SK-N-SH treated with all-trans-retinoic acid at 6 μM for 48 hours (cell line): ENCODE data around the gene ARIH2.
A peak's percentile ranks its signal among the peaks of the same experiment; 100 is the strongest.

Source experiments
- ATAC-seq: fragments of 200-7000 bp; cut with Tn5 transposase; 3 replicates; pipeline ENCODE4 v1.9.1; 2020; ENCODE audit warnings: mild to moderate bottlenecking, moderate library complexity
- ARNTL ChIP-seq: fragments of 450-650 bp; formaldehyde crosslinking; IDR thresholded peaks from 2 replicates; pipeline ENCODE4 v1.5.0; 2020; ENCODE audit warnings: low read depth, mild to moderate bottlenecking, moderate library complexity, borderline replicate concordance
- BACH2 ChIP-seq: fragments of 250-450 bp; sonication (Bioruptor Pico); IDR thresholded peaks from 2 replicates; pipeline ENCODE4 v1.9.0; 2021; ENCODE audit warnings: mild to moderate bottlenecking, borderline replicate concordance
- ESRRG ChIP-seq: fragments of 250-450 bp; sonication (Bioruptor Pico); IDR thresholded peaks from 2 replicates; pipeline ENCODE4 v1.6.1; 2021; ENCODE audit warnings: mild to moderate bottlenecking
- GLIS3 ChIP-seq: fragments of 250-450 bp; sonication (Bioruptor Pico); IDR thresholded peaks from 2 replicates; pipeline ENCODE4 v1.5.0; 2020; ENCODE audit warnings: mild to moderate bottlenecking, moderate library complexity
- ISL1 ChIP-seq: fragments of 250-450 bp; sonication (Bioruptor Pico); IDR thresholded peaks from 2 replicates; pipeline ENCODE4 v2.1.2; 2022; ENCODE audit warnings: mild to moderate bottlenecking, moderate library complexity
- RARB ChIP-seq: fragments of 250-450 bp; sonication (Bioruptor Pico); IDR thresholded peaks from 2 replicates; pipeline ENCODE4 v1.8.0; 2021; ENCODE audit warnings: mild to moderate bottlenecking, moderate library complexity
- SNAI2 ChIP-seq: fragments of 250-450 bp; sonication (Bioruptor Pico); IDR thresholded peaks from 2 replicates; pipeline ENCODE4 v1.5.0; 2020; ENCODE audit warnings: mild to moderate bottlenecking, moderate library complexity
- TCF4 ChIP-seq: fragments of 250-450 bp; sonication (Bioruptor Pico); IDR thresholded peaks from 2 replicates; pipeline ENCODE4 v1.8.0; 2021; ENCODE audit warnings: mild to moderate bottlenecking, moderate library complexity, borderline replicate concordance
- TOX ChIP-seq: fragments of 250-450 bp; sonication (Bioruptor Pico); IDR thresholded peaks from 2 replicates; pipeline ENCODE4 v1.8.0; 2021; ENCODE audit warnings: mild to moderate bottlenecking, moderate library complexity, borderline replicate concordance
- ZFP3 ChIP-seq: fragments of 250-450 bp; sonication (Bioruptor Pico); IDR thresholded peaks from 2 replicates; pipeline ENCODE4 v1.5.0; 2020; ENCODE audit warnings: mild to moderate bottlenecking, moderate library complexity
- ZNF565 ChIP-seq: fragments of 450-650 bp; formaldehyde crosslinking; conservative IDR thresholded peaks from 2 replicates; pipeline ENCODE4 v1.5.0; 2020; ENCODE audit warnings: low read depth, mild to moderate bottlenecking, moderate library complexity
- ZNF8 ChIP-seq: fragments of 450-650 bp; formaldehyde crosslinking; IDR thresholded peaks from 2 replicates; pipeline ENCODE4 v1.5.0; 2020; ENCODE audit warnings: mild to moderate bottlenecking, moderate library complexity
- TF ChIP-seq, protein P1 (sequence below): fragments of 250-450 bp; sonication (Bioruptor Pico); IDR thresholded peaks from 2 replicates; pipeline ENCODE4 v1.5.1; 2020; ENCODE audit warnings: low read depth, mild to moderate bottlenecking, moderate library complexity
- TF ChIP-seq, protein P2 (sequence below): fragments of 250-450 bp; sonication (Bioruptor Pico); IDR thresholded peaks from 2 replicates; pipeline ENCODE4 v1.5.0; 2020; ENCODE audit warnings: mild to moderate bottlenecking, moderate library complexity
- TF ChIP-seq, protein P3 (sequence below): fragments of 250-450 bp; sonication (Bioruptor Pico); IDR thresholded peaks from 2 replicates; pipeline ENCODE4 v1.8.0; 2020; ENCODE audit warnings: mild to moderate bottlenecking, moderate library complexity, borderline replicate concordance
- TF ChIP-seq, protein P4 (sequence below): fragments of 250-450 bp; sonication (Bioruptor Pico); IDR thresholded peaks from 2 replicates; pipeline ENCODE4 v1.8.0; 2021; ENCODE audit warnings: low read depth, mild to moderate bottlenecking, moderate library complexity, borderline replicate concordance

Gene ARIH2

DNA sequence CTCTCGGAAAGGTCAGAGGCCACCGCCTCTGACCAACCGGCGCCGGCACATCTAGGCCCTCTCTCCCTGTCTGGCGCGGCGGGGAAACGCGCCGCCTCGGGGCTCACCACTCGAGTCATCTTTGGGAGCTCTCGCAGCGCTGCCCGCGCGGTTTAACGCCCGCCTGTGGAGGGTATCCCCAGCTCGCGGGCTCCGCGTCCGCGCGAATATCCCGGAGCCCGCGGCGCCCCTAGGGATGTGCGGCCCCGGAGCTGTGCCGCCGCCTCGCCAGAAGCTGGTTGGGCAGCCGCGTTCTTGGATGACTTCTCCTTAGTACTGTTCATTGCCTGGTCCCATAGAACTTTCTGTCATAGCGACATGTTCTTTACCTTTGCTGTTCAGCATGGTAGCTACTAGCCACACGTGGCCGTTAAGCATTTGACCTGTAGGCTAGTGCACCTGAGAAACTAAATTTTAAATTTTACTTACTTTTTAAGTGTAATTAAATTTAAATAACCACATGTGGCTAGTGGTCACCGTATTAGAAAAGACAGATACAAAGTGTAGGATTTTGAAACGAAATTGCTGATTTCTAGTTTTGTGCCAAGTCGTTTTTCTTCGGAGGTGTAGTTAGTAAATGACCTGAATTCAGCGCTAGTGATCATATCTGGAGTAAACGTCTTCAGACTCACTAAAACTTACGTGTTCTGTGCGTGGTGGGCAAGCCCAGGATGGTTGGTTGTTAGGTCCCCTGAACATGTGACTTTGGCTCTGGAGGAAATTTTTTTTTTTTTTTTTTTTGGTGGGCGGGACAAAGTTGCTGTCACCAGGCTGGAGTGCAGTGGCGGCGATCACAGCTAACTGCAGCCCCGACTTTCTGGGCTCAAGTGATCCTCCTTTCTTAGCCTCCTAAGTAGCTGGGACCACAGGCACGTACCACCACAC is 835 bp downstream of the ARIH2 start (continued):
- TF ChIP-seq, protein P1, sequence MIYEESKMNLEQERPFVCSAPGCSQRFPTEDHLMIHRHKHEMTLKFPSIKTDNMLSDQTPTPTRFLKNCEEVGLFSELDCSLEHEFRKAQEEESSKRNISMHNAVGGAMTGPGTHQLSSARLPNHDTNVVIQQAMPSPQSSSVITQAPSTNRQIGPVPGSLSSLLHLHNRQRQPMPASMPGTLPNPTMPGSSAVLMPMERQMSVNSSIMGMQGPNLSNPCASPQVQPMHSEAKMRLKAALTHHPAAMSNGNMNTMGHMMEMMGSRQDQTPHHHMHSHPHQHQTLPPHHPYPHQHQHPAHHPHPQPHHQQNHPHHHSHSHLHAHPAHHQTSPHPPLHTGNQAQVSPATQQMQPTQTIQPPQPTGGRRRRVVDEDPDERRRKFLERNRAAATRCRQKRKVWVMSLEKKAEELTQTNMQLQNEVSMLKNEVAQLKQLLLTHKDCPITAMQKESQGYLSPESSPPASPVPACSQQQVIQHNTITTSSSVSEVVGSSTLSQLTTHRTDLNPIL = no peak
- TF ChIP-seq, protein P2, sequence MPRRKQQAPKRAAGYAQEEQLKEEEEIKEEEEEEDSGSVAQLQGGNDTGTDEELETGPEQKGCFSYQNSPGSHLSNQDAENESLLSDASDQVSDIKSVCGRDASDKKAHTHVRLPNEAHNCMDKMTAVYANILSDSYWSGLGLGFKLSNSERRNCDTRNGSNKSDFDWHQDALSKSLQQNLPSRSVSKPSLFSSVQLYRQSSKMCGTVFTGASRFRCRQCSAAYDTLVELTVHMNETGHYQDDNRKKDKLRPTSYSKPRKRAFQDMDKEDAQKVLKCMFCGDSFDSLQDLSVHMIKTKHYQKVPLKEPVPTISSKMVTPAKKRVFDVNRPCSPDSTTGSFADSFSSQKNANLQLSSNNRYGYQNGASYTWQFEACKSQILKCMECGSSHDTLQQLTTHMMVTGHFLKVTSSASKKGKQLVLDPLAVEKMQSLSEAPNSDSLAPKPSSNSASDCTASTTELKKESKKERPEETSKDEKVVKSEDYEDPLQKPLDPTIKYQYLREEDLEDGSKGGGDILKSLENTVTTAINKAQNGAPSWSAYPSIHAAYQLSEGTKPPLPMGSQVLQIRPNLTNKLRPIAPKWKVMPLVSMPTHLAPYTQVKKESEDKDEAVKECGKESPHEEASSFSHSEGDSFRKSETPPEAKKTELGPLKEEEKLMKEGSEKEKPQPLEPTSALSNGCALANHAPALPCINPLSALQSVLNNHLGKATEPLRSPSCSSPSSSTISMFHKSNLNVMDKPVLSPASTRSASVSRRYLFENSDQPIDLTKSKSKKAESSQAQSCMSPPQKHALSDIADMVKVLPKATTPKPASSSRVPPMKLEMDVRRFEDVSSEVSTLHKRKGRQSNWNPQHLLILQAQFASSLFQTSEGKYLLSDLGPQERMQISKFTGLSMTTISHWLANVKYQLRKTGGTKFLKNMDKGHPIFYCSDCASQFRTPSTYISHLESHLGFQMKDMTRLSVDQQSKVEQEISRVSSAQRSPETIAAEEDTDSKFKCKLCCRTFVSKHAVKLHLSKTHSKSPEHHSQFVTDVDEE (CRISPR knock-in tag) = no peak
- TF ChIP-seq ZFP3 = no peak

DNA sequence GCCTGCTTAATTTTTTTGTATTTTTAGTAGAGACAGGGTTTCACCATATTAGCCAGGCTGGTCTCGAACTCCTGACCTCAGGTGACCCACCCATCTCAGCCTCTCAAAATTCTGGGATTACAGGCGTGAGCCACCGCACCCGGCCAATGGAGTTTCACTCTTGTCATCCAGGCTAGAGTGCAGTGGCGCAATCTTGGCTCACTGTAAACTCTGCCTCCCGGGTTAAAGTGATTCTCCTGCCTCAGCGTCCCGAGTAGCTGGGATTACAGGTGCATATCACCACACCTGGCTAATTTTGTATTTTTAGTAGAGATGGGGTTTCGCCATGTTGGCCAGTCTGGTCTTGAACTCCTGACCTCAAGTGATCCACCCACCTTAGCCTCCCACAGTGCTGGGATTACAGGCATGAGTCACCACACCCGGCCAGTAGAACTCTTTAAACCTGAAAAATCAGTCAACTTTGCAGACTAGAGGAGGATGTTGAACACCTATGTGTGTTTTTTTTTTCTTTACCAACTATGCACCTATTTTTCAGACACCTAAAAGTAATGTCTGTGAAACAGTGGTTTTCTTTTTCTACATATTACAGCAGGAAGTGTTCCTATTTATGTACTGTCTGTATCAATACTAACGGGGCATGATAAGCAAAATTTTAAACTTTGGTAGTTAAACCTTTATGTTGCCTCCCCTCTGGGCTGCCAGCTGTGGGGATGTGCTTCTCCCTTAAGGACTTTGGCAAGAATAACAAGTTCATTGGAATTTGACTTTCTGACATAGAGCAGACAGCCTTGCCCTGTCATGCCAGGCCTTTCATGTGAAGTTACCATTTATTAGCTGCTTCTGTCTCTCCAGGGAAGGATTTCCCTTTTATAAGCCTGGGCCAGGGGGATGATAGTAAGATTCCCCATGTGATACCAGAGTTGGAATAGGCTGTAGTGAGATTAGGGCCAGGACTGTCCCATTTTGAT is 8.1 kb downstream of the ARIH2 start:
- ATAC-seq = peak; percentile 78
- TF ChIP-seq, protein P2 (CRISPR knock-in tag) = no peak
- TF ChIP-seq, protein P3, sequence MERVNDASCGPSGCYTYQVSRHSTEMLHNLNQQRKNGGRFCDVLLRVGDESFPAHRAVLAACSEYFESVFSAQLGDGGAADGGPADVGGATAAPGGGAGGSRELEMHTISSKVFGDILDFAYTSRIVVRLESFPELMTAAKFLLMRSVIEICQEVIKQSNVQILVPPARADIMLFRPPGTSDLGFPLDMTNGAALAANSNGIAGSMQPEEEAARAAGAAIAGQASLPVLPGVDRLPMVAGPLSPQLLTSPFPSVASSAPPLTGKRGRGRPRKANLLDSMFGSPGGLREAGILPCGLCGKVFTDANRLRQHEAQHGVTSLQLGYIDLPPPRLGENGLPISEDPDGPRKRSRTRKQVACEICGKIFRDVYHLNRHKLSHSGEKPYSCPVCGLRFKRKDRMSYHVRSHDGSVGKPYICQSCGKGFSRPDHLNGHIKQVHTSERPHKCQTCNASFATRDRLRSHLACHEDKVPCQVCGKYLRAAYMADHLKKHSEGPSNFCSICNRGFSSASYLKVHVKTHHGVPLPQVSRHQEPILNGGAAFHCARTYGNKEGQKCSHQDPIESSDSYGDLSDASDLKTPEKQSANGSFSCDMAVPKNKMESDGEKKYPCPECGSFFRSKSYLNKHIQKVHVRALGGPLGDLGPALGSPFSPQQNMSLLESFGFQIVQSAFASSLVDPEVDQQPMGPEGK (CRISPR knock-in tag) = no peak
- TF ChIP-seq ISL1 (CRISPR knock-in tag) (peak; percentile 28; the same call in 1 of the 2 replicates), ZFP3 (no peak)

DNA sequence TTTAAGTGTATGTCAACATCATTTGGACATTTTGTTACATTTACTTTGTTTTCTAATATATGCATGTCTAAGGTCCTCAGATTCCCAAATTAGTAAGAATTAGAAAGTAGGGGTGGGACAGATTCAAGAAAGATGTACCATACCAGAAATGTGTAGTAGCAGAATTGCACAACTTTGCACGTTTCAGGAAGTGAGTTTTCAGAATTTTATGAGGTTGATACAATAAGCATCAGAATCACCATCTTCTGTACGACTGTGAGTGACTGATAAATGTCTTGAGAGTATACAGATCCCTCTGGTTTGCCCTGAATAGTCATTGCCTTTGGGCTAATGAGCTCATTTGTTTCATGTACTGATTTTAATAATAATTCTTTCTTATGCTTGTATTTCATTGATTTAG is 9.3 kb downstream of the ARIH2 start:
- TF ChIP-seq ARNTL (CRISPR knock-in tag) (no peak), SNAI2 (CRISPR knock-in tag) (no peak)
- TF ChIP-seq, protein P1 = no peak
- no peak for ATAC-seq

DNA sequence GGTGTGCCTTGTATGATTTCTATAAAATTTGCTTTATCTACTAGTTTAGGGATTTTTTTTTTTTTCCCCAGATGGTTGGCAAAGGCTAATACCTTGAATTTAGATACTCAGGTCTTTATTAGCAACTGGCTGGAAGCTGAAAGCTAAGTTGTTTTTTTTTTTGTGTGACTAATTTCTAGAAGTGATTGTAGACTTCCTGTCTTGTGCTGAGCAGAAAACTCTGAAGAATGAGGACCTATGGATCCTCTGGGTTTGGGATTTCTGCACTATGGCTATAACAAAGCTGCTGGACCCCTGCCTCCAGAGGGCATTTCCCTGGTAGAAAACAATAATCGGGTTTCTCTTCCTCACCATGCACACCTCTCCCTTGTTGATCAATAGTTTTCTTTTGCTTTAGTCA is 10.0 kb downstream of the ARIH2 start:
- no peak for ATAC-seq
- no peak for TF ChIP-seq BACH2 (CRISPR knock-in tag)
- no peak for TF ChIP-seq TOX (CRISPR knock-in tag)
- no peak for TF ChIP-seq ZNF8 (CRISPR knock-in tag)
- TF ChIP-seq ESRRG (CRISPR knock-in tag) = no peak
- no peak for TF ChIP-seq RARB (CRISPR knock-in tag)
- TF ChIP-seq ZNF565 (CRISPR knock-in tag) = no peak
- TF ChIP-seq, protein P4, sequence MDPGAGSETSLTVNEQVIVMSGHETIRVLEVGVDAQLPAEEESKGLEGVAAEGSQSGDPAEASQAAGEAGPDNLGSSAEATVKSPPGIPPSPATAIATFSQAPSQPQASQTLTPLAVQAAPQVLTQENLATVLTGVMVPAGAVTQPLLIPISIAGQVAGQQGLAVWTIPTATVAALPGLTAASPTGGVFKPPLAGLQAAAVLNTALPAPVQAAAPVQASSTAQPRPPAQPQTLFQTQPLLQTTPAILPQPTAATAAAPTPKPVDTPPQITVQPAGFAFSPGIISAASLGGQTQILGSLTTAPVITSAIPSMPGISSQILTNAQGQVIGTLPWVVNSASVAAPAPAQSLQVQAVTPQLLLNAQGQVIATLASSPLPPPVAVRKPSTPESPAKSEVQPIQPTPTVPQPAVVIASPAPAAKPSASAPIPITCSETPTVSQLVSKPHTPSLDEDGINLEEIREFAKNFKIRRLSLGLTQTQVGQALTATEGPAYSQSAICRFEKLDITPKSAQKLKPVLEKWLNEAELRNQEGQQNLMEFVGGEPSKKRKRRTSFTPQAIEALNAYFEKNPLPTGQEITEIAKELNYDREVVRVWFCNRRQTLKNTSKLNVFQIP (CRISPR knock-in tag) = no peak
- TF ChIP-seq ARNTL (CRISPR knock-in tag) = no peak
- TF ChIP-seq GLIS3 (CRISPR knock-in tag) = no peak
- TF ChIP-seq, protein P3 (CRISPR knock-in tag) = no peak
- no peak for TF ChIP-seq TCF4 (CRISPR knock-in tag)
